DND-41 (cell line): ENCODE measurements around the gene HMGN4.
A peak's percentile ranks its signal among the peaks of the same experiment; 100 is the strongest.
"Not testable (repeated sequence)": the region's sequence is repeated elsewhere in the genome, so short reads cannot be mapped to it uniquely, and the experiment has no call there.

Experiments used
- ATAC-seq: fragments of 200-7000 bp; cut with Tn5 transposase; 3 replicates; pipeline ENCODE4 v1.9.1; 2021; ENCODE audit warnings: low read depth; ENCODE audit not compliant: insufficient read depth
- DNase-seq: peaks from one replicate; pipeline ENCODE4 v3.0.0-alpha.2; 2020
- H2AFZ ChIP-seq: 2 replicates; pipeline ENCODE4 v1.6.0; 2012; ENCODE audit warnings: low read depth, low read length
- H3K27ac ChIP-seq: 2 replicates; pipeline ENCODE4 v1.5.1; 2012; ENCODE audit warnings: low read length, inconsistent platforms
- H3K27me3 ChIP-seq: fragments of 200-600 bp; sonication (generic); 2 replicates; pipeline ENCODE4 v1.6.0; 2012; ENCODE audit warnings: low read length, mild to moderate bottlenecking, inconsistent platforms; ENCODE audit not compliant: insufficient read depth, poor library complexity
- H3K36me3 ChIP-seq: 2 replicates; pipeline ENCODE4 v1.5.1; 2012; ENCODE audit warnings: low read length, inconsistent platforms; ENCODE audit not compliant: insufficient read depth
- H3K4me1 ChIP-seq: 2 replicates; pipeline ENCODE4 v1.5.1; 2012; ENCODE audit warnings: mild to moderate bottlenecking, low read length; ENCODE audit not compliant: insufficient read depth
- H3K4me2 ChIP-seq: 2 replicates; pipeline ENCODE4 v1.6.0; 2012; ENCODE audit warnings: mild to moderate bottlenecking, moderate library complexity, low read length, inconsistent platforms; ENCODE audit not compliant: insufficient read depth
- H3K4me3 ChIP-seq, 2 experiments: fragments of 200-600 bp in 1 of 2; shearing (Covaris generic) in 1 of 2; 2 replicates each; pipeline ENCODE4 v1.5.1; 2012 to 2016; ENCODE audit warnings: inconsistent platforms in 2 of 2, low read length in 2 of 2, mild to moderate bottlenecking in 2 of 2, low read depth in 1 of 2, moderate library complexity in 1 of 2
- H3K79me2 ChIP-seq: 2 replicates; pipeline ENCODE4 v1.6.0; 2012; ENCODE audit warnings: low read length, inconsistent platforms; ENCODE audit not compliant: insufficient read depth
- H3K9ac ChIP-seq: 2 replicates; pipeline ENCODE4 v1.6.0; 2012; ENCODE audit warnings: low read depth, mild to moderate bottlenecking, inconsistent platforms, low read length, moderate library complexity
- H3K9me3 ChIP-seq: 2 replicates; pipeline ENCODE4 v1.5.1; 2012; ENCODE audit warnings: low read length, moderate library complexity, mild to moderate bottlenecking, inconsistent platforms; ENCODE audit not compliant: insufficient read depth, severe bottlenecking
- H4K20me1 ChIP-seq: 2 replicates; pipeline ENCODE4 v1.6.0; 2012; ENCODE audit warnings: low read length; ENCODE audit not compliant: insufficient read depth
- CTCF ChIP-seq: IDR thresholded peaks from 2 replicates; pipeline ENCODE4 v1.5.1; 2012; ENCODE audit warnings: borderline replicate concordance, low read length, moderate library complexity, mild to moderate bottlenecking; ENCODE audit not compliant: poor library complexity, severe bottlenecking; ENCODE audit errors: extremely low read depth
- EZH2 ChIP-seq: IDR thresholded peaks from 3 replicates; pipeline ENCODE4 v1.6.1; 2012; ENCODE audit warnings: borderline replicate concordance, low read depth, mild to moderate bottlenecking, moderate library complexity, low read length, inconsistent platforms; ENCODE audit not compliant: severe bottlenecking

The HMGN4 gene

GRCh38 chr6:26543953-26544352 lies 5.8 kb downstream of the HMGN4 start:
- TF ChIP-seq EZH2 (no peak), CTCF (peak; percentile 49)

GRCh38 chr6:26544473-26544872 lies 6.3 kb downstream of the HMGN4 start:
- Histone ChIP-seq H3K27me3 (no peaks in the 10 kb centered on the region), H4K20me1 (no peaks in the 10 kb centered on the region), H3K79me2 (peaks cover 52% of the 10 kb centered on the region), H3K9me3 (no peaks in the 10 kb centered on the region), H3K36me3 (peaks cover 63% of the 10 kb centered on the region), H3K4me3 (no peak overlapping the region), H3K9ac (no peak overlapping the region), H2AFZ (no peak overlapping the region), H3K4me1 (peaks cover 29% of the 10 kb centered on the region), H3K4me2 (no peak overlapping the region), H3K27ac (no peak overlapping the region)
- ATAC-seq (no peak), DNase-seq (no peak)
- TF ChIP-seq EZH2 (no peak), CTCF (no peak)

More at GRCh38 chr6:26543953-26544352, 5.8 kb downstream of the HMGN4 start:
- no peak overlapping the region for H3K4me3 ChIP-seq
- no peak for DNase-seq
- H3K79me2 ChIP-seq = peaks cover 57% of the 10 kb centered on the region
- H3K36me3 ChIP-seq = peaks cover 63% of the 10 kb centered on the region
- H3K9ac ChIP-seq = no peak overlapping the region; the same call in 1 of the 2 replicates
- H3K27ac ChIP-seq = no peak overlapping the region
- H3K9me3 ChIP-seq = no peaks in the 10 kb centered on the region
- no peak overlapping the region for H2AFZ ChIP-seq
- H3K4me2 ChIP-seq = no peak overlapping the region
- H4K20me1 ChIP-seq = no peaks in the 10 kb centered on the region
- H3K4me1 ChIP-seq = peaks cover 32% of the 10 kb centered on the region
- peak; percentile 65 for ATAC-seq
- H3K27me3 ChIP-seq = no peaks in the 10 kb centered on the region

GRCh38 chr6:26545627-26546026 lies 7.5 kb downstream of the HMGN4 start:
- no peak overlapping the region for H3K9ac ChIP-seq
- ATAC-seq (no peak), DNase-seq (no peak)
- H3K4me3 ChIP-seq = no peak overlapping the region
- no peak overlapping the region for H3K27ac ChIP-seq
- no peaks in the 10 kb centered on the region for H4K20me1 ChIP-seq
- no peaks in the 10 kb centered on the region for H3K27me3 ChIP-seq
- H3K36me3 ChIP-seq = peaks cover 58% of the 10 kb centered on the region
- H3K9me3 ChIP-seq = no peaks in the 10 kb centered on the region
- H3K79me2 ChIP-seq = peaks cover 44% of the 10 kb centered on the region
- peaks cover 30% of the 10 kb centered on the region for H3K4me1 ChIP-seq
- no peak for TF ChIP-seq EZH2
- no peak for TF ChIP-seq CTCF
- H2AFZ ChIP-seq = no peak overlapping the region
- no peak overlapping the region for H3K4me2 ChIP-seq

DNA sequence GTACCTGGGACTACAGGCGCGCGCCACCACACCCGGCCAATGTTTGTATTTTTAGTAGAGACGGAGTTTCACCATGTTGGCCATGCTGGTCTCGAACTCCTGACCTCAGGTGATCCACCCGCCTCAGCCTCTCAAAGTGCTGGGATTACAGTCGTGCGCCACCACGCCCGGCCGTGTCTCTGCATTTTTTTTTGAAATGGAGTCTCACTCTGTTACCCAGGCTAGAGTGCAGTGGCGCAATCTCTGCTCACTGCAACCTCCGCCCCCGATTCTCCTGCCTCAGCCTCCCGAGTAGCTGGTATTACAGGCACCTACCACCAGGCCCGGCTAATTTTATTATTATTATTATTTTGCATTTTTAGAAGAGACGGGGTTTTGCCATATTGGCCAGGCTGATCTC lies 9.2 kb downstream of the HMGN4 start:
- ATAC-seq, H3K27me3 ChIP-seq, H3K9me3 ChIP-seq, H3K9ac ChIP-seq, H3K4me2 ChIP-seq, H3K4me3 ChIP-seq, H2AFZ ChIP-seq, DNase-seq, H3K27ac ChIP-seq, H4K20me1 ChIP-seq: not testable (repeated sequence)
- peaks cover 32% of the 10 kb centered on the region for H3K4me1 ChIP-seq
- H3K79me2 ChIP-seq = peaks cover 26% of the 10 kb centered on the region
- H3K36me3 ChIP-seq = peaks cover 46% of the 10 kb centered on the region
